ENCODE results near the gene PRRX2.

PRRX2 gene

DNA sequence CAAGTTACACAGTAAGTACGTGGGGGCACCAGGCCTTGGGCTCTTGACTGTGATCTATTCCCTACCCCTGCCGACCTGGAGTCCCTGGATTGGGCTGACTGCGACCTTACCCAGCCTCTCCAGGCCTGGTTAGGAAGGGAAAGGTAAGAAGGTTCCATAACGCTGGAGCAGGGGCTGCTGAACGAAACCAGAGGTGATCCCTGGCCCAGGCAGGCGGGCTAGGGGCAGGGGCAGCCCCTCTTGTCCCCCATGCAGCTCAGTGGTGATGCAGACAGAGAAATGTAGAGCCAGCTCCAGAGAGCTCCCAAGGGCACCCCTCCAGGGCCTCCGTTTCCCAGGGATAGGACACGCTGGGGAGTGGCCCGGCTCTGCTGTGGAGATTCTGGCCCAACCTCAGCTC, 14.1 kb downstream of the PRRX2 start:
- no peak for DNase-seq (ENCODE audit: low spot score)

DNA sequence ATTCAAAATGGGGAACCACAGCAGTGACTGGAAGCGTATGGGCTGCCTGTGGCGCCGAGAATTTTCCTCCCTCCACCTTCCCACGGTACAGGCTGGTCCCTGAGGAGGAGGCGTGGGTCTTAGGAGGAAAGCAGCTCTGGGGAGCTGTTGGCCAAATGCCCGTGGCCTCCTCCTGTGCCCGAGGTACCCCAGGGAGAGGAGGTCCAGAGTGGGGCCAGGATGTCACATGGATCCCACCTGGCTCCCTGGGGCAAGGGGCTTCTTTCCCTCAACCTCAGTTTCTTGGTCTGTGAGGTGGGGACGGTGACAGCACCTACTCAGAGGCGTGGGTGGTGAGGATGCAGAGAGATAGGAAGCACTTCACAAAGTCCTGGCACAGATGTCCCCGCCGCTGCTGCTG, 16.5 kb downstream of the PRRX2 start:
- DNase-seq (ENCODE audit: low spot score), result no peak

DNA sequence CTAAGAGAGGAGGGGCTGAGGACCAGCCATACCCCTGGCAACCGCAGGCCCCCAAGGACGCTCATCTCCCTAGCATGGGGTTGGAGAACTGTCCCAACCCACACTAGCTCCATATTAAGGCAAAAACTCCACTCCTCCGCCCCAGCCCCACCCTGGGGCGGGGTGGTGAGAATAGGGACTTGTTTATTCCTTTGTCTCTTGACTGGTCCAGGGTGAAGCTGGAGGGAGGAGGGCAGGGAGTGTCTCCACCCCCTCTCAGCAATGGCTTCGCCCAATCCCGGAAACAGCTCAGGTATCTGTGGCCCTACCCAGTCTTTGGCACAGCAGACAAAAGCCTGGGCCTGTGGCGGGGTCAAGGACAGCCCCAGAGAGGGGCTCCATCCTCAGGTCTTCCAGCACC, 16.9 kb downstream of the PRRX2 start:
- DNase-seq (ENCODE audit: low spot score), result no peak

DNA sequence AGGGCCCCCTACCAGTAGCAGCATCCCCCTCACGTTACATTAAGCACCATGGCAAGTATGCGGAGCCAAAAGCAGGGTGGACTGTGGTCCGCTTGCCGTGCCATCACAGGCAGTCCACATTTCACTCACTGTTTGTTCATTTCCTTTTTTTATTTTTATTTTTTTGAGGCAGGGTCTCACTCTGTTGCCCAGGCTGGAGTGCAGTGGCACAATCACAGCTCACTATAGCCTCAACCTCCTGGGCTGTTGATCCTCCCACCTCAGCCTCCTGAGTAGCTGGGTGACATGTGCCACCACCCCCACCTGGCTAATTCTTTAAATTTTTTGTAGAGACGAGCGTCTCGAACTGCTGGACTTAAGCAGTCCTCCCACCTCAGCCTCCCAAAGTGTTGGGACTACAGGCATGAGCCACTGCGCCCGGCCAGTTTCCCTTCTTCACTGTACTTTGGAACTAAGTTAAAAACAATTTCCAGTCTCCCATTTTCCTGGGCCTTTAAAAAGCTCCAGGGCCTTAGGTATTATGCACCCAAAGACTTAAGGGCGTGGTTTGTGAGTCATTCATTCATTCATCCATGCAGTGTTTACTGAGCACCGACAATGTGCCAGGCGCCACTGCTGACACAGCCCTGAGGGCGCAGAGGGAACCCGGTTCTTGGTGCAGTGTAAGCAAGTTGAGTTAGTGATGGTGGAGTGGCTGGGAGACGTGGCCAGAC, 19.9 kb downstream of the PRRX2 start:
- no peak for DNase-seq (ENCODE audit: low spot score)

DNA sequence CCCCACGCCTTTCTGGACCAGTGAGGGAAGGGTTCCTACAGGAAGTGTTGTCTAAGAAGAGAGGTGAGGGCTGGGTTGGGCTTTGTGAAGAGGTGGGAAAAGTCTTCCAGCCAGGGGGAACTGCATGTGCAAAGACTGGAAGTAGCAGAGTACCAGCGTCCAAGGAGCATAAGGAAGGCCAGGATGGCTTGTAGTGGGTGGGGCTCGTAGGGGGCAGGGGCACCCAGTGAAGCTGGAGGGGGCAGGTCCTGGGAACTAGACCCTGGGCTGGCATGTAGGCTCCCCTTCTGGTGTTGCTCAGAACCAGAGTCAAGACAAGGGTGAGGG, 20.4 kb downstream of the PRRX2 start:
- DNase-seq (ENCODE audit: low spot score), result no peak

DNA sequence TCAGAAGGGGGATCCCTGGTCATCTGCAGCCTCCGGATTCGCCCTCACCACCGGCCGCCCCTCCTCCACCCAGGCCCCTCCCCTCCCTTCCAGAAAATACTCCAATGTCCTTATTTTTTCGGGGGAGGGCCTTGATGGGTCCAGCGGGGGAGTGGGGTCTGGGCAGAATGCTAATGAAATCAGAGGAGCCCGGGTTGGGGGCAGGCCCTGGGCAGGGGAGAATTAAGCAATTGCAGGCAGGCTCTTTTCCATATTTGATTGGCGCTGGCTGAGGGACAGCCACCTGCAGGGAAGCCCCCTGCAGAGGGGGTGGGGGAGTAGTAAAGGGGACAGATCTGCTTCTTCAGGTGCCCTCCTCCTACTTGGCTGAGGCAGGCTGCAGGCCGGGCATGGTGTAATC, 21.3 kb downstream of the PRRX2 start:
- no peak for DNase-seq (ENCODE audit: low spot score)

DNA sequence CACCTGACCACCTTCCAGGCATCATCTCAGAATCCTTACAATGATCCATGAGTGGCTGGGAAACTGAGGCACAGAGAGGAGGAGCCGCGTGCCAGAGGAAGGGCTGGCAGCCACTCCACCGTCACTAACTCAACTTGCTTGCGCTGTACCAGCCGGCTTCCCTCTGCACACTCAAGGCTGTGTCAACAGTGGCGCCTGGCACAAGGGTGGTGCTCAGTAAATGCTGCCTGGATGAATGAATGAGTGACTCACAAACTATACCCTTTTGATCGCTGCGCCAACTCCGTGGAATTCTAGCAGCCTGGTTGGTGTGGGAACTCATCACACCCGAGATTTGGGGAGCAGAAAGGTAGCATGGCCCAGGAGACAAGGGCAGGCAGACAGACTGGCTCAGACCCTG, 21.9 kb downstream of the PRRX2 start:
- DNase-seq (ENCODE audit: low spot score), result no peak

DNA sequence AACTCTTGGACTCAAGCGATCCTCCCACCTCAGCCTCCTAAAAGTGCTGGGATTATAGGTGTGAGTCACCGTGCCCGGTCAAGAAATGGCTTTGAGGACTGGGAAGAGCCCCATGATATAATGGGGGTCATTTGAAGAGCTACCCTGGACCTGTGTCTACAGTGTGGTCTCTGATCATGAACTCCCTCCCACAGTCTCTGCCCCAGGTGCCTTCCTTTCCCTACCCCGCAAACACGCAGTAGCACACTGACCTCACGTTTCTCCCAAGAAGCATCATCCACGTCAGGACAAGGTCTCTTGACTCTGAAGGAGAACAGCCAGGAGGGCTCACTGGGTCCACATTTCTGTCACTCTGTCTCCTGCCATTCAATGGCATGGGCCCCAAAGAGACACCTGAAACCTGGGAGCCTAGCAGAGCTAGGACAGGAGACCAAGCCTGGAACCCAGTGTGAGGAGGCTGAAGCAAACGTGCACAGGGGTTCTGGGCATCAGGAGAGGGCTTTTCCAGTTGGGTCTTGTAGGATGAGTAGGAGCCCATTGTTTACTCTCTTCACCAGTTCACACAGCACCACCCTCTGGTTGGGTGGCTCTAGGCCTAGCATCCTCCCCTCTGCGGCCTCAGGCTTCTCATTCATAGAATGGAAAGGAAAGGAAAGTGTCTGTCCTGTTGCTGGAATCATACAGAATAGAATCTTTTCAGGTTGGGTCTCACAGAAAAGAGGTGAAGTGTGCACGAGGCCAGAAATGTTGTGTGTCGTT, 23.0 kb downstream of the PRRX2 start:
- DNase-seq (ENCODE audit: low spot score), result no peak

DNA sequence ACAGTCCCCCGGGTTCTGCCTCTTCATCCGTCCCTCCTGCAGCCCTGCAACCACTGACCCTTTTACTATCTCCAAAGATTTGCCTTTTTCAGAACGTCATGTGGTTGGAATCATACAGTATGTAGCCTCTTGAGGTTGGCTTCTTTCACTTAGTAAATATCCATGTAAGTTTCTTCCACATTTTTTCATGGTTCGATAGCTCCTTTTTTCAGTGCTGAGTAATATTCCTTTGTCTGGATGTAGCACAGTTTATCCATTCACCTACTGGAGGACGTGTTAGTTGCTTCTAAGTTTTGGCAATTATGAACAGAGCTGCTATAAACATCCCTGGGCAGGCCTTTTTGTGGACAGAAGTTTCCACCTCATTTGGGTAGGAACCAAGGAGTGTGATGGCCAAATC, 27.1 kb downstream of the PRRX2 start:
- no peak for DNase-seq (ENCODE audit: low spot score)

DNA sequence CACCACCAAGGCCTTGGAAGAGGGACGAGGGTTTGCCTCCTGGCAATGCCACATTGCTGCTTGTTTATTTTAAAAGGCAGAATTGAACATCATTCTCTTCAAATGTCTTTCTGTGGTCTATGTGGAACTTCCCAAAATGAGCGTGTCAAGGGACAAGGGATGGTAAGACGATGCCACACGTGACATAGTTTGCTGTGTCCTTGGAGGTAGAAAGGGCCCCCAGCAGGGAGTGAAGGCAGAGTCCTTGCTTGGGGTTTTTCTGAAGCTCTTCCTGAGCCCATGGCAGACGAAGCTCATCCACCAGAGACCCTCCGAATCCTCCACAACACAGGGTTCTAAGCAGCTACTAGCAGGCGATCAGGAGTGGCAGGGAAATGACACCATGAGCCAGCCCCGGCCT, 28.3 kb downstream of the PRRX2 start:
- no peak for DNase-seq (ENCODE audit: low spot score)

DNA sequence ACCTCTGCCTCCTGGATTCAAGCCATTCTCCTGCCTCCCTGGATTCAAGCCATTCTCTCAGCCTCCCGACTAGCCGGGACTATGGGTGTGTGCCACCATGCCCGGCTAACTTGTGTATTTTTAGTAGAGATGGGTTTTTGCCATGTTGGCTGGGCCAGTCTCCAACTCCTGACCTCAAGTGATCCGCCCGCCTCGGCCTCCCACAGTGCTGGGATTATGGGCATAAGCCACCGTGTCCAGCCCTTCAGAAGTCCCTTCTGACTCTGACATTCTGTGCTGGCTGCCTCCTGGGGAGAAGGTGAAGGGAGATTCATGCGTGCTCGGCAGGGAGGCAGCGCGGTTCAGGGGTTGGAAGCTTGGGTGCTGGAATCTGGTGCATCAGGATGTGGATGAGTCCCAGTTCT, 28.8 kb downstream of the PRRX2 start:
- DNase-seq (ENCODE audit: low spot score), result no peak

DNA sequence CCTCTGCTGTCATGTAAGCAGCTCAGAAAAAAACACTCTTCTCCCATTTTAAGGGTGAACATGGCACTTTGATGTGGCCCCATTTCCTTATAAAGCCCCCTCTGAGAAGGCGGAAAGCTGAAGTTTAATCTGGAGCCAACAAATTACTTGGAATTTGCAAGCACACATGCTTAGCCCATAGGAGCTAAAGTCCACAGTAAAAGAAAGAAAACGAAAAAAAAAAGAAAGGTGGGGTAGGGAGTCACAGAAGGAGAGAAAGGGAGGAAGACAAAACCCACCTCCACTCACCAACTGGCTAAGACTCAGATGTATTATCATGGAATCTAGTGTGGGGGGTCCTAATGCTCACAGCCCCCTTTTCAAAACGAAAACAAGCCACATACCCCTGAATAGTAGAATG, 30.4 kb downstream of the PRRX2 start:
- DNase-seq (ENCODE audit: low spot score), result no peak

DNA sequence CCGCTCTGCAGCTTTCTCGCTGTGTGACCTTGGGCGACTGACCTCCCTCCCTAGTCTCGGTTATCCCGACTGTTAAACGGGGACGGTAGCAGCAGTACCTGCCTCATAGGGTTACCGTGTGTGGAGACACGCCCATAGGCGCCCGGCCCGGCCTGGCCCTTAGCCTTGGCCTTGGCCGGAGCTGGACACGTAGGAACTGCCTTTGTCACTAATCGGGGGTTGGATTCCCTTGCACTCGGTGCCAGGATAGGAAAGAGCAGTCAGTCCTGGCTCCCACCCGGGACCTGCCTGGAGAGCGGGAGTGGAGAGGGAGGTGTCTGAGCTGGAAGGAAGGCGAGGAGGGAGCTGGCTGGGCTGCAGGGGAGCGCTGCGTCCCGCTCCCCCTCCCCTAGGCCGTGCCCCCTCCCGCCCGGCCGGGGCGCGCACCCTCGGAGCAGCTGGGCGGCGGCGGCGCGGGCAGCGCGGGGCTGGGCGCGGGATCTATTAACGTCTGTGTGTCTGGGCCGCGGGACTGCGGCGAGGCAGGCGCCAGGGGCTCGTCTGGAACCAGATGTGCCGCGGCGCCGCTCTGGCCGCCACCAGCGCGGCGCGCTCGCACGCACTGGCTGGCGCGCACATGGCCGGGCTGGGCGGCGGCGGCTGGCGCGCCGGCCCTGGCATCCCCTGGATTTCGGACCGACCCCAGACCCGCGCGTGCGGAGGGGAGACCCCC, 31.7 kb downstream of the PRRX2 start:
- DNase-seq (ENCODE audit: low spot score), result no peak

DNA sequence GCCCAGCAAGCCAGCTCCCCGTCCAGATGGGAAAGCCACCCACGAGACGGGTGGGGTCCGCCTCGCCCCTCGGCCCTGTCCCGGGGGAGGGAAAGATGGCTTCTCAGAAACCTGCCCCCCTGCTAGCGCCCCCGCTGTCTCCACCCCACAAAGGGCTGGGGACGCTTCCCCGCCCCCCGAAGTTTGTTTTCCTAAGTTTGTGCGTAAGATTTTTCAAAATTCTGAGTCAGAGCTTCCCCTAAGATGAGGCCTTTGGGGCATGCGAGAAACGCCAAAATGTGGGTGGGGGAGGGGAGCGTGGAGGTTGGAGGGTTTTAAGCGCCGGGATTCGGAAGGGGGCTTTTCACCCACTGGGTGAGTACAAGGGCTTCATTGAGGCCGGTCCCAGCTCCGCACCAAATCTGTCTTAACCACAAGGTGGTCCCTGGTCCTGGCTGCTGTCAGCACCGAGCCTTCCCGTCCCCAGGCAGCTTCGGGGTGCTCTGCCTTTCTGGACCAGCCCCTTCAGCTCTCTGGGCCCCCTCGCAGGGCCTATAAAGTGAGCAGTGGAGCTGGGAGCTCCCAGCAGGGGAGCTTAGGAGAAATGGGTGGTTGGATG, 32.3 kb downstream of the PRRX2 start:
- DNase-seq (ENCODE audit: low spot score), result no peak

DNA sequence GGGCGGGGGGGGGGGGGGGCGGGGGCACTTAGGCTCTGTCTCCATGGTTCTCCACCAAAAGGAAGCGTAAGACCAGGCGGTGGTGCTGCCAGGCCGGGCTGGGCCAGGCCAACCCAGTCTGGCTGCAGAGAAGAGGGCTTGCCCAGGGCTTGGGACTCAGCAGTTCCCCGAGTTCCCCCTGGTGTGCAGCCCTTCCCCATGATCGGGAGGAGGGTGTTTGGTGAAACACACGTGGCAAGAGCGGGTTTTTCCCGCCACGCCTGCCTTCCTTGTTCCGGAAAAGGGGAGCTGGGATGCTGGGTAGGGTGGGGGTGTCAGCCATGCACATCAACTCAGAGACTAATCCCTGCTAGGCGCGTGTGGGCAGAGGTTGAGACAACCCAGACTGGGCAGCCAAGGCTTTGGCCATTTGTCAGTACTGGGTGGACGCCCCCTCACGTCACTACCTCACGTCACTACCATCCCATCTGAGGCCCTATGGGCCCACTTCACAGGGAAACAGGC, 32.9 kb downstream of the PRRX2 start:
- no peak for DNase-seq (ENCODE audit: low spot score)

DNA sequence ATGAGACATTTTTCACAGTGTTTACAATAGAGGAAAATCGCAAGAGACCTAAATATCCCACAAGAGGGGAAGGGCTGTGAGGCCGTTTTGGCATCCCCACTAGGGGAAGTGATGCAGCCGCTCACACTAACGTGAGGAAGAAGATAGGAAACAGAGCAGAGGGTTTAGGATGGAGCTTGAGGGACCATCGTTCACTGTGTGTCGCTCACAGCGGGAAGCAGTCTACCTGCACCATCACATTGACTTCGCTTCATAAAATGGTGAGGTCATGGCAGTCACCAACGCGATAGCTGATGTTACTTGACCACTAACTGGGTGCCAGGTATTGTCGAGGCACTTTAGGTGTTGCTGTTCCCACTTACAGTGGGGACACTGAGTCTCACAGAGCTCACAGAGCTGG, 35.6 kb downstream of the PRRX2 start:
- no peak for DNase-seq (ENCODE audit: low spot score)

DNA sequence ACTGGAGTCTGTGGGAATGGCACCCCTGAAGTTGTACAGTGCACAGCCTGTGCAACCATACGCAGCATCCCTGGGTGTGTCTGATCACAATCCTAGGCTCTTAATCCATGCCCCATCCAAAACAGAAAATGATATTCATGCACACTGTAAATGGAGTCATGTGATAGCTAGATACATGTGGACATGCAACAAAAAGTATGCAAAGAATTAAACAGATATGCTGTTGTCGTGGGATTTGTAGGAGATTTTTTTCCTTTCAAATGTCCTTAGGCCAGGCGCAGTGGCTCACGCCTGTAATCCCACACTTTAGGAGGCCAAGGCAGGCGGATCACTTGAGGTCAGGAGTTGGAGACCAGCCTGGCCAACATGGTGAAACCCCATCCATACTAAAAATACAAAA, 36.1 kb downstream of the PRRX2 start:
- no peak for DNase-seq (ENCODE audit: low spot score)

DNA sequence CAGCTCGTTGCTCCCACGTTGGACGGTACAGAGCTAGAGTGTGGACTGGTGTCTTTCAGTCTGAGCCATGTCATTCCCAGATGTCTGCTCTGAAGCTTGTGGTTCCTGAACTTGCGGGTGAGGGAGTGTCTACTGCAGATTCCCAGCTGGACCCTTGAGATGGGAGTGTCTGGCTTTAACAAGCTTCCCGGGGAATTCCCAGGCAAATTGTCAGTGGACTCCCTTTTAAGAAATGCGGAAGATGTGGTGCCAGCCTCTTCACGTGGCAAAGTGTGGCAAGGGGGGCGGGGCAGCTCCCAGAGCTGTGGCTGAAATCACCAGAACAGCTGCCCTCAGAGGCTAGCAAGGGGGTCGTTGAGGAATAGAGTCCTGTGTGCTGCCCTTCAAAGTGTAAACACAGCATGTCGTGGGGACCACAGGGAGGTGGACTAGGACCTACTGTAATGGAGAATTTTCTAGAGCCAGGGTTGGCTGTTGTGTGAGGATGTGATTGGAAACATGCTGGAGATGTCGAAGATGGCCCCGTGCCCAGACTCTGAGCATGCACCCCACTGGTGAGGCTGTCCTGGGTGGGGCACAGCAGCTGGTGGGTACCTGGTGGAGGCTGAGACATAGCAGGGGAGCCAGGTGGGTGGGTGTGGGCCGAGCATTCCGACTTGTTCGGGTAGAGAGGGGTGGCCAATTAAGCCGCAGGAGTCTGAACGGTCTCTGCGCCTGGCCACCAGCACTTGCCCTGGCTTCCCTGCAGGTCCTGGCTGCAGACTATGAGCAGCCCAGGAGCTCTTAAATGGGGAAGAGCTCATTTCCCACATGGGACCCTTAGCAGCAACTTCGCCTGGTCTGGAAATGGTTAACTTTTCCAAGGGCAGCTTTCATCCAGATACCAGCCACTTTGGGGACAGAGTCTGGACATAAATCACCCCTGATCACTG, 37.4 kb downstream of the PRRX2 start:
- DNase-seq (ENCODE audit: low spot score), result no peak

DNA sequence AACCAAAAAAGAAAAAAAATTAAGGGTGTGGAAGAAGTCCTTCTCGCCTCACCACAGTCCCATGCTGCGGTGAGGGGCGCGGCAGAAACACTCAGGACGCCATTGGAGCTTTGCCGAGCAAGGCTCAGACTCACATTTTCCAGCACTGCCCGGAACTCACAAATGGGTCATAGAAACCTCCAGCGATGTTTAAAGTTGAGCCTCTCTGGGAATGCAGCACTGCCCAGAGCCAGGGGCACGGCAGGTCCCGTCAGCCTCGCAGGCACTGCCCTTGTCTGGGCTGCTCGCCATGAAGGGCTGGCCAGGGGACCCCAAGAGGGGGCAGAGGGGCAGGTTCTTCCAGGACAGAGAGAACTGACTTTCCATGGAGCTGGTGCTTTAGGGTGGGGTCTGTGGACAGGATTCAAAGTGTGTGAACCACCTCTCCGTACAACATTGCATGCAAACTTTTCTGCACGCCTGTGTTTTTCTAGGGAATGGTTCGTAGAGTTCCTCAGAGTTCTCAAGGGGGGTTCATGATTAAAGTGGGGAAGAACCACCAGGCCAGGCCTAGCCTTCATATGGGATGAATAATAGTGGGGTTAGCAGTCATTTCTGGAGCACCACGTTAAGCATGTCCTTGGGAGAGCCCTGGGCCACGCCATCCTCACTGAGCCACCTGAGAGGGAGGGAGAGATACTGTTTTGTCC, 38.4 kb downstream of the PRRX2 start:
- DNase-seq (ENCODE audit: low spot score), result no peak

DNA sequence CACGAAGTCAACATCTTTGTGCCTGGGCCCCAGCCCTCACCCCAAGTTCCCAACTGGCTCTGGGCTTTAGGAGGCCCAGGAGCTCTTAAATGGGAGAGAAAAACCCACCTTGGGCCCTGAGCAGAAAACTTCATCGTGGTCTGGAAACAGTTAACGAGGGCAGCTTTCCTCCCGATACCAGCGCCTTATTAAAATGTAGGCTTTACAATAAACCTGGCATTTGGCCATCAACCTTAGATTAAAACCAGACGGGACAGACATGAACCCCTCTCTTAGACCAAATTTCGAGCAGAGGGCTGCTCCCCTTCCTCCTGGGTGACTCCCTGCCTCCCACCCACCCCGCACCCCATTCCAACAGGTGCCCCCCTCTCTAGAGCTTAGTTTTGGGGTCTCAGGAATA, 39.4 kb downstream of the PRRX2 start:
- no peak for DNase-seq (ENCODE audit: low spot score)

DNA sequence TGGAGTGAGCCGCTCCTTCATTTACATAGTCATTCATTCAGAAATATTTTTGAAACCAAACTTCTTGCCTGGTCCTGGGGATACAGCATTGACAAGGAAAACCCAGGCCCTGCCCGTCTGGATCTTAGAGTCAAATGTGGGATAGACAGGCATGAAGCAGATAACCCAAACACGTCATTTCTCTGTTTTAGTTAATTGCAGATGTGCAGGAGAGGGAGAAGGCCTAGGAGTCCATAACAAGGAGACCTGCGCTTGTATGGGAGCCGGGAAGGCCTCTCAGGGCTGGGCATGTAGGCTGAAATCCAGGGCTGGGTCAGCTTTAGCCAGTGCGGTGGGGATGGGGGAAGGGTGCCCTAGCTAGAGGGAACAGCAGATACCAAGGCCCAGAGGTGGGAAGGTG, 43.3 kb downstream of the PRRX2 start:
- no peak for DNase-seq (ENCODE audit: low spot score)
